Measurements from ENCODE around the gene PKP3.
"Not testable (repeated sequence)": the region's sequence is repeated elsewhere in the genome, so short reads cannot be mapped to it uniquely, and the experiment has no call there.

Gene PKP3

GRCh38 chr11:394034-394857 lies at the start of gene PKP3:
TSS of gene PKP3 (plus strand) at chr11:394209. CDS start at chr11:394293, 84 bp downstream.
- no peak for DNase-seq

GRCh38 chr11:344836-345578 lies 49.0 kb upstream of the PKP3 start:
- DNase-seq, result no peak

- DNase-seq, result no peak
These were observed 47.5 kb upstream of the PKP3 start for GRCh38 chr11:346529-346928.

- DNase-seq, result not testable (repeated sequence)
These were observed 44.6 kb upstream of the PKP3 start for GRCh38 chr11:349270-349954.

GRCh38 chr11:350033-350722 lies 43.8 kb upstream of the PKP3 start:
- not testable (repeated sequence) for DNase-seq

- no peak for DNase-seq
These were observed 43.2 kb upstream of the PKP3 start for GRCh38 chr11:350723-351255.

GRCh38 chr11:351411-351810 lies 42.6 kb upstream of the PKP3 start:
- no peak for DNase-seq

- DNase-seq, result no peak
These were observed 41.5 kb upstream of the PKP3 start for GRCh38 chr11:352456-353031.

GRCh38 chr11:353179-353873 lies 40.7 kb upstream of the PKP3 start:
- DNase-seq, result no peak

GRCh38 chr11:355581-356458 lies 38.2 kb upstream of the PKP3 start:
- no peak for DNase-seq

GRCh38 chr11:356610-357009 lies 37.4 kb upstream of the PKP3 start:
- no peak for DNase-seq

- DNase-seq, result no peak
These were observed 36.4 kb upstream of the PKP3 start for GRCh38 chr11:357582-357981.

GRCh38 chr11:358129-358800 lies 35.7 kb upstream of the PKP3 start:
- no peak for DNase-seq

- no peak for DNase-seq
These were observed 34.8 kb upstream of the PKP3 start for GRCh38 chr11:359181-359714.

- DNase-seq, result no peak
These were observed 33.4 kb upstream of the PKP3 start for GRCh38 chr11:360326-361280.

- DNase-seq, result no peak
These were observed 31.2 kb upstream of the PKP3 start for GRCh38 chr11:362642-363442.

- DNase-seq, result not testable (repeated sequence)
These were observed 30.6 kb upstream of the PKP3 start for GRCh38 chr11:363443-363805.
